ENCODE results near the gene UFD1. TPM values are rescaled to one million over a fixed set of nuclear protein-coding genes. Genes with fewer than 3 reads are reported as not detected.

The UFD1 gene
- total and polyA plus RNA-seq, 9 of the 15 experiments (the other 6 are each of a cell fraction or from before 2014, with no cell fraction given): 238 to 645 (median 363) TPM

DNA sequence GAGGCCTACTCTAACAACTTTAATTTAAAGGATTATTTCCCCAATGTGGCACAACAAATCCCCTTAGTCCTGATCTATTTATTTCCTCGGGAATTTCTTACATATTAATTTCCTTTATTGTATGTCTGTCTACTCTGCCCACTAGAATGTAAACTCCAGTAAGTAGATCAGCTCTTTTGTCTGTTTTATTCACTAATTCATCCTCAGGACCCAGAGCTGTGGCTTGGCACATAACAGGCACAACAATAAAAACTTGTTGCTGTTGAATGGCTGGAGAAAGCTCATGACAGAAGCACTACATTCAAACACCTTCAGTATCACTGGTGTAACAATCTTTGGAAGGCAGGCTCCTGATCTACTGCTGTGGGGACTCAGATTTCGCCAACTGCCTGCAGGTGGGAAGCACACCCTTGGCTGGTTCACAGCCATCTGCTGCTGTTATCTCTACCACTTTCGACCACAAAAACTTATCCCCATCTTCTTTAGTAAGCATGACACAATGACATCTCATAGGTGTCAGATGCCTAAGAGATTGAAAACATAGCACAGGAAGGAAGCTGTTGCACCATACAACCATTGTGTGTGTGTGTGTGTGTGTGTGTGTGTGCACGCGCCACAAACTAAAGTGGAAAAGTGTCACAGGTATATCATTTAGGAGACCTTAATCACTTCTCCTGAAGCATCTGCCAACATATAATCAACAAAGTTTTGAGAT lies 59.4 kb downstream of the UFD1 start (continued):
- TF ChIP-seq, protein P1, sequence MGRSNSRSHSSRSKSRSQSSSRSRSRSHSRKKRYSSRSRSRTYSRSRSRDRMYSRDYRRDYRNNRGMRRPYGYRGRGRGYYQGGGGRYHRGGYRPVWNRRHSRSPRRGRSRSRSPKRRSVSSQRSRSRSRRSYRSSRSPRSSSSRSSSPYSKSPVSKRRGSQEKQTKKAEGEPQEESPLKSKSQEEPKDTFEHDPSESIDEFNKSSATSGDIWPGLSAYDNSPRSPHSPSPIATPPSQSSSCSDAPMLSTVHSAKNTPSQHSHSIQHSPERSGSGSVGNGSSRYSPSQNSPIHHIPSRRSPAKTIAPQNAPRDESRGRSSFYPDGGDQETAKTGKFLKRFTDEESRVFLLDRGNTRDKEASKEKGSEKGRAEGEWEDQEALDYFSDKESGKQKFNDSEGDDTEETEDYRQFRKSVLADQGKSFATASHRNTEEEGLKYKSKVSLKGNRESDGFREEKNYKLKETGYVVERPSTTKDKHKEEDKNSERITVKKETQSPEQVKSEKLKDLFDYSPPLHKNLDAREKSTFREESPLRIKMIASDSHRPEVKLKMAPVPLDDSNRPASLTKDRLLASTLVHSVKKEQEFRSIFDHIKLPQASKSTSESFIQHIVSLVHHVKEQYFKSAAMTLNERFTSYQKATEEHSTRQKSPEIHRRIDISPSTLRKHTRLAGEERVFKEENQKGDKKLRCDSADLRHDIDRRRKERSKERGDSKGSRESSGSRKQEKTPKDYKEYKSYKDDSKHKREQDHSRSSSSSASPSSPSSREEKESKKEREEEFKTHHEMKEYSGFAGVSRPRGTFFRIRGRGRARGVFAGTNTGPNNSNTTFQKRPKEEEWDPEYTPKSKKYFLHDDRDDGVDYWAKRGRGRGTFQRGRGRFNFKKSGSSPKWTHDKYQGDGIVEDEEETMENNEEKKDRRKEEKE (IDR thresholded peaks at IDR 0.05; ENCODE audit: borderline replicate concordance in 1 of 2, control insufficient read depth in 1 of 2, low read depth in 2 of 2, low read length in 1 of 2): no peak
- TF ChIP-seq, protein P2, sequence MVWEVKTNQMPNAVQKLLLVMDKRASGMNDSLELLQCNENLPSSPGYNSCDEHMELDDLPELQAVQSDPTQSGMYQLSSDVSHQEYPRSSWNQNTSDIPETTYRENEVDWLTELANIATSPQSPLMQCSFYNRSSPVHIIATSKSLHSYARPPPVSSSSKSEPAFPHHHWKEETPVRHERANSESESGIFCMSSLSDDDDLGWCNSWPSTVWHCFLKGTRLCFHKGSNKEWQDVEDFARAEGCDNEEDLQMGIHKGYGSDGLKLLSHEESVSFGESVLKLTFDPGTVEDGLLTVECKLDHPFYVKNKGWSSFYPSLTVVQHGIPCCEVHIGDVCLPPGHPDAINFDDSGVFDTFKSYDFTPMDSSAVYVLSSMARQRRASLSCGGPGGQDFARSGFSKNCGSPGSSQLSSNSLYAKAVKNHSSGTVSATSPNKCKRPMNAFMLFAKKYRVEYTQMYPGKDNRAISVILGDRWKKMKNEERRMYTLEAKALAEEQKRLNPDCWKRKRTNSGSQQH (CRISPR knock-in tag; IDR thresholded peaks at IDR 0.05): peak; percentile 90
- TF ChIP-seq LEF1 (IDR thresholded peaks at IDR 0.05) (peak; percentile 30; the same call in 1 of the 2 replicates), ZNF644 (tag; IDR thresholded peaks at IDR 0.05; ENCODE audit: low read depth) (peak; percentile 96), DMBX1 (CRISPR knock-in tag; IDR thresholded peaks at IDR 0.05; ENCODE audit: borderline replicate concordance) (peak; percentile 98), SIN3B (IDR thresholded peaks at IDR 0.05; ENCODE audit: low read depth) (no peak), STAT5A (IDR thresholded peaks at IDR 0.05; ENCODE audit: borderline replicate concordance, low read length) (peak; percentile 97), FOXK2 (conservative IDR thresholded peaks at IDR 0.05 in 1 of 2, IDR thresholded peaks at IDR 0.05 in 1 of 2; ENCODE audit: low read depth in 2 of 2) (peak; percentile 33 to 65; a peak in 3 of 4 replicates), MCM2 (IDR thresholded peaks at IDR 0.05; ENCODE audit: low read depth) (no peak), GABPB2 (CRISPR knock-in tag; conservative IDR thresholded peaks at IDR 0.05) (peak; percentile 72; the same call in 1 of the 2 replicates), ZEB2 (IDR thresholded peaks at IDR 0.05) (peak; percentile 97), ZNF24 (IDR thresholded peaks at IDR 0.05) (peak; percentile 81), ZNF134 (CRISPR knock-in tag; conservative IDR thresholded peaks at IDR 0.05) (0 out of 2 replicates have a peak, but pooled peaks have one; percentile 7)
- TF ChIP-seq, protein P3, sequence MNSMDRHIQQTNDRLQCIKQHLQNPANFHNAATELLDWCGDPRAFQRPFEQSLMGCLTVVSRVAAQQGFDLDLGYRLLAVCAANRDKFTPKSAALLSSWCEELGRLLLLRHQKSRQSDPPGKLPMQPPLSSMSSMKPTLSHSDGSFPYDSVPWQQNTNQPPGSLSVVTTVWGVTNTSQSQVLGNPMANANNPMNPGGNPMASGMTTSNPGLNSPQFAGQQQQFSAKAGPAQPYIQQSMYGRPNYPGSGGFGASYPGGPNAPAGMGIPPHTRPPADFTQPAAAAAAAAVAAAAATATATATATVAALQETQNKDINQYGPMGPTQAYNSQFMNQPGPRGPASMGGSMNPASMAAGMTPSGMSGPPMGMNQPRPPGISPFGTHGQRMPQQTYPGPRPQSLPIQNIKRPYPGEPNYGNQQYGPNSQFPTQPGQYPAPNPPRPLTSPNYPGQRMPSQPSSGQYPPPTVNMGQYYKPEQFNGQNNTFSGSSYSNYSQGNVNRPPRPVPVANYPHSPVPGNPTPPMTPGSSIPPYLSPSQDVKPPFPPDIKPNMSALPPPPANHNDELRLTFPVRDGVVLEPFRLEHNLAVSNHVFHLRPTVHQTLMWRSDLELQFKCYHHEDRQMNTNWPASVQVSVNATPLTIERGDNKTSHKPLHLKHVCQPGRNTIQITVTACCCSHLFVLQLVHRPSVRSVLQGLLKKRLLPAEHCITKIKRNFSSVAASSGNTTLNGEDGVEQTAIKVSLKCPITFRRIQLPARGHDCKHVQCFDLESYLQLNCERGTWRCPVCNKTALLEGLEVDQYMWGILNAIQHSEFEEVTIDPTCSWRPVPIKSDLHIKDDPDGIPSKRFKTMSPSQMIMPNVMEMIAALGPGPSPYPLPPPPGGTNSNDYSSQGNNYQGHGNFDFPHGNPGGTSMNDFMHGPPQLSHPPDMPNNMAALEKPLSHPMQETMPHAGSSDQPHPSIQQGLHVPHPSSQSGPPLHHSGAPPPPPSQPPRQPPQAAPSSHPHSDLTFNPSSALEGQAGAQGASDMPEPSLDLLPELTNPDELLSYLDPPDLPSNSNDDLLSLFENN (IDR thresholded peaks at IDR 0.05; ENCODE audit: low read depth in 2 of 2, low read length in 2 of 2): peak in 1 of 2 experiments; percentile 96; a peak in 2 of 4 replicates
